Measurements from ENCODE around the gene MED15.

Gene MED15

GRCh38 chr22:20582520-20583361, 75.3 kb downstream of the MED15 start:
- H3K27ac ChIP-seq, result no peak overlapping the region
- no peak overlapping the region for H3K9ac ChIP-seq (ENCODE audit: insufficient read length)
- no peaks in the 10 kb centered on the region for H3K9me3 ChIP-seq (ENCODE audit: low read depth, low read length)
- DNase-seq (ENCODE audit: low read depth, low spot score), result no peak
- no peak overlapping the region for H3K4me3 ChIP-seq
- no peak for TF ChIP-seq FOXP2 (optimal IDR thresholded peaks at IDR 0.05; ENCODE audit: control extremely low read depth, extremely low read length, insufficient read depth)
- TF ChIP-seq POLR2AphosphoS5 (IDR thresholded peaks at IDR 0.05; ENCODE audit: borderline replicate concordance, low read depth, low read length), result no peak
- no peak for TF ChIP-seq EZH2 (IDR thresholded peaks at IDR 0.05)
- H3K36me3 ChIP-seq (ENCODE audit: insufficient read depth, low read length), result peaks cover 39% of the 10 kb centered on the region; the same call in 1 of the 2 replicates

GRCh38 chr22:20583471-20583922, 76.1 kb downstream of the MED15 start:
- H3K4me3 ChIP-seq, result no peak overlapping the region
- H3K9ac ChIP-seq (ENCODE audit: insufficient read length), result no peak overlapping the region
- no peaks in the 10 kb centered on the region for H3K9me3 ChIP-seq (ENCODE audit: low read depth, low read length)
- DNase-seq (ENCODE audit: low read depth, low spot score), result no peak
- TF ChIP-seq POLR2AphosphoS5 (IDR thresholded peaks at IDR 0.05; ENCODE audit: borderline replicate concordance, low read depth, low read length) (no peak), EZH2 (IDR thresholded peaks at IDR 0.05) (no peak), FOXP2 (optimal IDR thresholded peaks at IDR 0.05; ENCODE audit: control extremely low read depth, extremely low read length, insufficient read depth) (no peak)
- no peak overlapping the region for H3K27ac ChIP-seq
- peaks cover 33% of the 10 kb centered on the region; the same call in 1 of the 2 replicates for H3K36me3 ChIP-seq (ENCODE audit: insufficient read depth, low read length)

GRCh38 chr22:20584029-20584871, 76.8 kb downstream of the MED15 start:
- DNase-seq (ENCODE audit: low read depth, low spot score), result no peak
- H3K36me3 ChIP-seq (ENCODE audit: insufficient read depth, low read length), result peaks cover 28% of the 10 kb centered on the region; the same call in 1 of the 2 replicates
- TF ChIP-seq POLR2AphosphoS5 (IDR thresholded peaks at IDR 0.05; ENCODE audit: borderline replicate concordance, low read depth, low read length), result no peak
- TF ChIP-seq EZH2 (IDR thresholded peaks at IDR 0.05), result no peak
- TF ChIP-seq FOXP2 (optimal IDR thresholded peaks at IDR 0.05; ENCODE audit: control extremely low read depth, extremely low read length, insufficient read depth), result no peak
- no peak overlapping the region for H3K4me3 ChIP-seq
- no peak overlapping the region for H3K9ac ChIP-seq (ENCODE audit: insufficient read length)
- no peak overlapping the region for H3K27ac ChIP-seq
- H3K9me3 ChIP-seq (ENCODE audit: low read depth, low read length), result no peaks in the 10 kb centered on the region

GRCh38 chr22:20584872-20585638, 77.6 kb downstream of the MED15 start:
- H3K27ac ChIP-seq, result no peak overlapping the region
- no peak overlapping the region for H3K9ac ChIP-seq (ENCODE audit: insufficient read length)
- no peak overlapping the region for H3K4me3 ChIP-seq
- TF ChIP-seq POLR2AphosphoS5 (IDR thresholded peaks at IDR 0.05; ENCODE audit: borderline replicate concordance, low read depth, low read length) (no peak), EZH2 (IDR thresholded peaks at IDR 0.05) (no peak), FOXP2 (optimal IDR thresholded peaks at IDR 0.05; ENCODE audit: control extremely low read depth, extremely low read length, insufficient read depth) (no peak)
- no peak for DNase-seq (ENCODE audit: low read depth, low spot score)
- no peaks in the 10 kb centered on the region for H3K9me3 ChIP-seq (ENCODE audit: low read depth, low read length)
- H3K36me3 ChIP-seq (ENCODE audit: insufficient read depth, low read length), result peaks cover 28% of the 10 kb centered on the region; the same call in 1 of the 2 replicates

GRCh38 chr22:20585639-20586402, 78.4 kb downstream of the MED15 start:
- no peak for DNase-seq (ENCODE audit: low read depth, low spot score)
- Histone ChIP-seq H3K9ac (ENCODE audit: insufficient read length) (no peak overlapping the region), H3K4me3 (no peak overlapping the region), H3K36me3 (ENCODE audit: insufficient read depth, low read length) (peaks cover 28% of the 10 kb centered on the region; the same call in 1 of the 2 replicates), H3K27ac (no peak overlapping the region), H3K9me3 (ENCODE audit: low read depth, low read length) (no peaks in the 10 kb centered on the region)
- TF ChIP-seq FOXP2 (optimal IDR thresholded peaks at IDR 0.05; ENCODE audit: control extremely low read depth, extremely low read length, insufficient read depth), result no peak
- no peak for TF ChIP-seq POLR2AphosphoS5 (IDR thresholded peaks at IDR 0.05; ENCODE audit: borderline replicate concordance, low read depth, low read length)
- TF ChIP-seq EZH2 (IDR thresholded peaks at IDR 0.05), result no peak

- H3K27ac ChIP-seq, result no peak overlapping the region
- H3K36me3 ChIP-seq (ENCODE audit: insufficient read depth, low read length), result peaks cover 28% of the 10 kb centered on the region; the same call in 1 of the 2 replicates
- TF ChIP-seq FOXP2 (optimal IDR thresholded peaks at IDR 0.05; ENCODE audit: control extremely low read depth, extremely low read length, insufficient read depth), result no peak
- TF ChIP-seq POLR2AphosphoS5 (IDR thresholded peaks at IDR 0.05; ENCODE audit: borderline replicate concordance, low read depth, low read length), result no peak
- no peak for TF ChIP-seq EZH2 (IDR thresholded peaks at IDR 0.05)
Measured at GRCh38 chr22:20586403-20586745, 79.0 kb downstream of the MED15 start.

GRCh38 chr22:20587206-20587958, 80.0 kb downstream of the MED15 start:
- TF ChIP-seq POLR2AphosphoS5 (IDR thresholded peaks at IDR 0.05; ENCODE audit: borderline replicate concordance, low read depth, low read length), result no peak
- no peak for TF ChIP-seq EZH2 (IDR thresholded peaks at IDR 0.05)
- TF ChIP-seq FOXP2 (optimal IDR thresholded peaks at IDR 0.05; ENCODE audit: control extremely low read depth, extremely low read length, insufficient read depth), result no peak
- Histone ChIP-seq H3K27ac (no peak overlapping the region), H3K4me3 (no peak overlapping the region), H3K9me3 (ENCODE audit: low read depth, low read length) (no peaks in the 10 kb centered on the region), H3K9ac (ENCODE audit: insufficient read length) (no peak overlapping the region), H3K36me3 (ENCODE audit: insufficient read depth, low read length) (peaks cover 28% of the 10 kb centered on the region; the same call in 1 of the 2 replicates)
- no peak for DNase-seq (ENCODE audit: low read depth, low spot score)

More at GRCh38 chr22:20586403-20586745, 79.0 kb downstream of the MED15 start:
- DNase-seq (ENCODE audit: low read depth, low spot score), result no peak
- H3K9me3 ChIP-seq (ENCODE audit: low read depth, low read length), result no peaks in the 10 kb centered on the region
- H3K4me3 ChIP-seq, result no peak overlapping the region
- H3K9ac ChIP-seq (ENCODE audit: insufficient read length), result no peak overlapping the region

Measured in SK-N-MC (cell line).